HepG2 (cell line): ENCODE data around the gene WDR41. TPM values are rescaled to one million over a fixed set of nuclear protein-coding genes. Genes with fewer than 3 reads are reported as not detected.
A peak's percentile ranks its signal among the peaks of the same experiment; 100 is the strongest.

Experiments used
- AKNA ChIP-seq: sonication (generic); formaldehyde crosslinking; IDR thresholded peaks from 2 replicates; pipeline ENCODE4 v1.4.0; 2020; ENCODE audit warnings: missing genetic modification reagents, borderline replicate concordance
- CENPT ChIP-seq: sonication (generic); formaldehyde crosslinking; IDR thresholded peaks from 2 replicates; pipeline ENCODE4 v1.8.0; 2022; ENCODE audit warnings: low read depth, mild to moderate bottlenecking, moderate library complexity, missing genetic modification reagents
- E2F1 ChIP-seq: sonication (generic); formaldehyde crosslinking; IDR thresholded peaks from 2 replicates; pipeline ENCODE4 v1.5.0; 2020; ENCODE audit warnings: missing genetic modification reagents
- KLF12 ChIP-seq: sonication (generic); formaldehyde crosslinking; IDR thresholded peaks from 2 replicates; pipeline ENCODE4 v1.4.0; 2020; ENCODE audit warnings: missing genetic modification reagents, borderline replicate concordance
- MLX ChIP-seq: IDR thresholded peaks from 2 replicates; pipeline ENCODE4 v1.6.1; 2016
- RERE ChIP-seq: IDR thresholded peaks from 2 replicates; pipeline ENCODE4 v1.6.1; 2016; ENCODE audit warnings: low read depth, missing genetic modification reagents, missing compliant biosample characterization
- ZNF224 ChIP-seq: sonication (generic); formaldehyde crosslinking; IDR thresholded peaks from 2 replicates; pipeline ENCODE4 v1.5.0; 2020; ENCODE audit warnings: mild to moderate bottlenecking, missing genetic modification reagents
- ZNF30 ChIP-seq: sonication (generic); formaldehyde crosslinking; IDR thresholded peaks from 2 replicates; pipeline ENCODE4 v1.5.0; 2020; ENCODE audit warnings: mild to moderate bottlenecking, missing genetic modification reagents
- ZNF335 ChIP-seq: sonication (generic); formaldehyde crosslinking; IDR thresholded peaks from 2 replicates; pipeline ENCODE4 v1.4.0; 2020; ENCODE audit warnings: missing genetic modification reagents
- polyA plus RNA-seq, 8 experiments: library from polyadenylated mRNA; depleted of rRNA in 3 of 8; stranded (reverse) in 7 of 8; unstranded in 1 of 8; fragments of >200 nt; fragmentation: Illumina TruSeq in 4 of 8; extraction: Trizol in 4 of 8; gene quantifications; 2 replicates each; pipeline versions ENCODE4 v1.2.1 to v1.2.3, GENCODE V29; 2011 to 2016; ENCODE audit warnings: low read depth in 4 of 8, missing spikeins in 1 of 8, mixed read lengths in 1 of 8; ENCODE audit not compliant: insufficient read depth in 1 of 8
- total RNA-seq, 5 experiments: library from RNA; depleted of rRNA; stranded (reverse); fragments of >200 nt; fragmentation: Illumina TruSeq; extraction: Trizol; gene quantifications; 2 replicates each; pipeline ENCODE4 v1.2.3, GENCODE V29; 2016; ENCODE audit warnings: low read depth in 1 of 5
- TF ChIP-seq, protein P1 (sequence below): sonication (generic); formaldehyde crosslinking; IDR thresholded peaks from 2 replicates; pipeline ENCODE4 v1.5.0; 2020; ENCODE audit warnings: missing genetic modification reagents
- TF ChIP-seq, protein P2 (sequence below): sonication (generic); formaldehyde crosslinking; IDR thresholded peaks from 2 replicates; pipeline ENCODE4 v1.4.0; 2020; ENCODE audit warnings: missing genetic modification reagents; ENCODE audit errors: not compliant biosample characterization
- TF ChIP-seq, protein P3 (sequence below): sonication (generic); formaldehyde crosslinking; IDR thresholded peaks from 2 replicates; pipeline ENCODE4 v1.4.0; 2020; ENCODE audit warnings: mild to moderate bottlenecking, missing genetic modification reagents

The WDR41 gene
- total and polyA plus RNA-seq, 2 of the 13 experiments (the other 11 are each of a cell fraction or from before 2014, with no cell fraction given): 18.9 to 39.3 TPM

DNA sequence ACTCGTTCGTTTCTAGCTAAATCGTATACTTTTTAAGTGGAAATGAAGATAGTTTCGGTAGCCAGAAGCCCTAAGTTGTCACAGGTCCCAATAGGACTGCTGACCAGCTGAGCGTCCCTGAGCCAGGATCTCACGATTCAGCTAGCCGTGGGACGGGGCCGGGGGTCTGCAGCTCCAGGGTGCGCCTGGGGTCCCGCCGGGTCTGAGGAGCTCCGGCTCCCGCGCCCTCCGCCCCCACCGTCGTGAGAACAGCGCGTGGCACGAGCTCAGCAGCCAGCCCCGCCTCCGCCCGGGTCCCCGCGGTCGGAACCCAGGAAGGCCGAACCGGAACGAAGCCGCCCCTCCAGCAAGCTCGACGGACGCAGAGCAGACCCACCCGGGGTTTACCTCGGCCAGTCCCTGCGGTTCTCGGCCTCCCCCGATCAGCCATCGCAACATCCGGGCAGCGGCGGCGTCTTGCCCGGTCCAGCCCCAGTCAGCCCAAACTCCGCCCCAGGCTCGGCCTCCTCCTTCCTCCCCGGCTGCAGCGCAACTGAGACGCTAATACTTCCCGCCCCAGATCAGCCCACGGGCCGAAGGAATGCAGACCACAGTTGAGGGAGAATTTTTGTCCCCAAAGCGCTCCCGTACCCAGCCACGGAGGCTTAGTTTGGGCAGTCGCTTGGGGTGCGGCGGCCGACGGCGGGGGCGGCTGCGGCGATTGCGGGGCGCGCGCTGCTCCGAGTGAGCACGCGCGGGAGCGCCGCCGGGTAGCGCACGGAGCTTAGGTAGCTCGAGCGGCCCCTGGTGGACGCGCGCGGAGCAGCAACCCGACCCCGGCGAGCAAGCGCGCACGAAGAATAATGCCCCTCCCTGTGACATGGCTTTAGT lies at the start of gene WDR41 (continued):
- TF ChIP-seq AKNA (CRISPR knock-in tag) (no peak), ZNF335 (no peak), RERE (CRISPR knock-in tag) (no peak), CENPT (CRISPR knock-in tag) (no peak), ZNF224 (peak; percentile 47; the same call in 1 of the 2 replicates), ZNF30 (CRISPR knock-in tag) (no peak), KLF12 (no peak; the same call in 1 of the 2 replicates), E2F1 (CRISPR knock-in tag) (0 out of 2 replicates have a peak, but pooled peaks have one; percentile 28), MLX (CRISPR knock-in tag) (peak; percentile 50)
- TF ChIP-seq, protein P1, sequence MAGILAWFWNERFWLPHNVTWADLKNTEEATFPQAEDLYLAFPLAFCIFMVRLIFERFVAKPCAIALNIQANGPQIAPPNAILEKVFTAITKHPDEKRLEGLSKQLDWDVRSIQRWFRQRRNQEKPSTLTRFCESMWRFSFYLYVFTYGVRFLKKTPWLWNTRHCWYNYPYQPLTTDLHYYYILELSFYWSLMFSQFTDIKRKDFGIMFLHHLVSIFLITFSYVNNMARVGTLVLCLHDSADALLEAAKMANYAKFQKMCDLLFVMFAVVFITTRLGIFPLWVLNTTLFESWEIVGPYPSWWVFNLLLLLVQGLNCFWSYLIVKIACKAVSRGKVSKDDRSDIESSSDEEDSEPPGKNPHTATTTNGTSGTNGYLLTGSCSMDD (CRISPR knock-in tag): no peak
- TF ChIP-seq, protein P2, sequence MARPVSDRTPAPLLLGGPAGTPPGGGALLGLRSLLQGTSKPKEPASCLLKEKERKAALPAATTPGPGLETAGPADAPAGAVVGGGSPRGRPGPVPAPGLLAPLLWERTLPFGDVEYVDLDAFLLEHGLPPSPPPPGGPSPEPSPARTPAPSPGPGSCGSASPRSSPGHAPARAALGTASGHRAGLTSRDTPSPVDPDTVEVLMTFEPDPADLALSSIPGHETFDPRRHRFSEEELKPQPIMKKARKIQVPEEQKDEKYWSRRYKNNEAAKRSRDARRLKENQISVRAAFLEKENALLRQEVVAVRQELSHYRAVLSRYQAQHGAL (CRISPR knock-in tag): no peak
- TF ChIP-seq, protein P3, sequence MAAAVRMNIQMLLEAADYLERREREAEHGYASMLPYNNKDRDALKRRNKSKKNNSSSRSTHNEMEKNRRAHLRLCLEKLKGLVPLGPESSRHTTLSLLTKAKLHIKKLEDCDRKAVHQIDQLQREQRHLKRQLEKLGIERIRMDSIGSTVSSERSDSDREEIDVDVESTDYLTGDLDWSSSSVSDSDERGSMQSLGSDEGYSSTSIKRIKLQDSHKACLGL: peak; percentile 79; the same call in 1 of the 2 replicates
